H9 (cell line): Measurements from ENCODE around the gene RBP4. TPM values are rescaled to one million over a fixed set of nuclear protein-coding genes. Genes with fewer than 3 reads are reported as not detected.

Source experiments
- DNase-seq: peaks from one replicate; pipeline ENCODE4 v3.0.0-alpha.2; 2017
- H2AFZ ChIP-seq: one replicate; pipeline ENCODE4 v1.6.1; 2013; ENCODE audit warnings: mild to moderate bottlenecking, low read length, control low read depth, moderate library complexity
- H2AK5ac ChIP-seq: 2 replicates; pipeline ENCODE4 v1.6.1; 2013; ENCODE audit warnings: low read length, control low read depth, mixed read lengths; ENCODE audit not compliant: insufficient read length
- H2BK120ac ChIP-seq: one replicate; pipeline ENCODE4 v1.6.1; 2013; ENCODE audit warnings: low read depth, mild to moderate bottlenecking, low read length, control low read depth, inconsistent platforms; ENCODE audit not compliant: poor library complexity, severe bottlenecking
- H2BK12ac ChIP-seq: 2 replicates; pipeline ENCODE4 v1.6.1; 2013; ENCODE audit warnings: low read length, control low read depth, mixed read lengths, low read depth; ENCODE audit not compliant: insufficient read length
- H2BK15ac ChIP-seq: 2 replicates; pipeline ENCODE4 v1.6.1; 2013; ENCODE audit warnings: low read depth, low read length, control low read depth
- H2BK20ac ChIP-seq: one replicate; pipeline ENCODE4 v1.6.1; 2013; ENCODE audit warnings: low read depth, mild to moderate bottlenecking, low read length, control low read depth, inconsistent platforms; ENCODE audit not compliant: poor library complexity, severe bottlenecking
- H2BK5ac ChIP-seq: 2 replicates; pipeline ENCODE4 v1.6.1; 2013; ENCODE audit warnings: low read length, control low read depth, mixed read lengths; ENCODE audit not compliant: insufficient read length
- H3K14ac ChIP-seq: 2 replicates; pipeline ENCODE4 v1.6.1; 2013; ENCODE audit warnings: low read length, control low read depth; ENCODE audit not compliant: insufficient read depth
- H3K18ac ChIP-seq: 2 replicates; pipeline ENCODE4 v1.6.1; 2013; ENCODE audit warnings: low read depth, mild to moderate bottlenecking, mixed read lengths, low read length, control low read depth; ENCODE audit not compliant: insufficient read length
- H3K23ac ChIP-seq: 2 replicates; pipeline ENCODE4 v1.6.1; 2013; ENCODE audit warnings: low read length, control low read depth, mixed read lengths, low read depth; ENCODE audit not compliant: insufficient read length
- H3K23me2 ChIP-seq: 2 replicates; pipeline ENCODE4 v1.6.1; 2013; ENCODE audit warnings: low read depth, mild to moderate bottlenecking, mixed read lengths, low read length, control low read depth; ENCODE audit not compliant: insufficient read length, poor library complexity, severe bottlenecking
- H3K27ac ChIP-seq: 2 replicates; pipeline ENCODE4 v1.5.1; 2013; ENCODE audit warnings: low read length, control low read depth, mixed read lengths, low read depth; ENCODE audit not compliant: insufficient read length
- H3K27me3 ChIP-seq: 2 replicates; pipeline ENCODE4 v1.6.1; 2013; ENCODE audit warnings: low read length, control low read depth, inconsistent platforms; ENCODE audit not compliant: insufficient read depth
- H3K4ac ChIP-seq: 2 replicates; pipeline ENCODE4 v1.6.1; 2013; ENCODE audit warnings: low read depth, mild to moderate bottlenecking, control low read depth, inconsistent platforms, low read length, moderate library complexity
- H3K4me1 ChIP-seq: 2 replicates; pipeline ENCODE4 v1.6.1; 2013; ENCODE audit warnings: low read length, control low read depth, inconsistent platforms; ENCODE audit not compliant: insufficient read depth
- H3K4me2 ChIP-seq: 2 replicates; pipeline ENCODE4 v1.6.1; 2013; ENCODE audit warnings: low read length, control low read depth, mixed read lengths; ENCODE audit not compliant: insufficient read length, insufficient read depth
- H3K56ac ChIP-seq: 2 replicates; pipeline ENCODE4 v1.6.1; 2013; ENCODE audit warnings: low read depth, mild to moderate bottlenecking, mixed read lengths, low read length, control low read depth; ENCODE audit not compliant: insufficient read length
- H3K79me1 ChIP-seq: 2 replicates; pipeline ENCODE4 v1.6.1; 2013; ENCODE audit warnings: low read depth, mild to moderate bottlenecking, moderate library complexity, low read length, control low read depth, inconsistent platforms; ENCODE audit not compliant: insufficient read depth, poor library complexity, severe bottlenecking
- H3K79me2 ChIP-seq: 2 replicates; pipeline ENCODE4 v1.6.1; 2013; ENCODE audit warnings: low read length, control low read depth, inconsistent platforms; ENCODE audit not compliant: insufficient read depth
- H3K9ac ChIP-seq: 2 replicates; pipeline ENCODE4 v1.6.1; 2013; ENCODE audit warnings: low read length, control low read depth, mixed read lengths; ENCODE audit not compliant: insufficient read length; ENCODE audit errors: extremely low read depth
- H3K9me3 ChIP-seq: one replicate; pipeline ENCODE4 v1.6.1; 2013; ENCODE audit warnings: low read depth, low read length, inconsistent platforms; ENCODE audit not compliant: control insufficient read depth
- H3T11ph ChIP-seq: one replicate; pipeline ENCODE4 v1.6.1; 2013; ENCODE audit warnings: mild to moderate bottlenecking, low read length, control low read depth, inconsistent platforms
- H4K20me1 ChIP-seq: one replicate; pipeline ENCODE4 v1.6.1; 2013; ENCODE audit not compliant: control insufficient read depth, insufficient read length, insufficient read depth
- H4K5ac ChIP-seq: 2 replicates; pipeline ENCODE4 v1.6.1; 2013; ENCODE audit warnings: low read depth, mild to moderate bottlenecking, mixed read lengths, low read length, control low read depth; ENCODE audit not compliant: insufficient read length
- H4K8ac ChIP-seq: replicated peaks from 2 replicates; pipeline ENCODE4 v1.6.1; 2013; ENCODE audit warnings: low read length, control low read depth, mixed read lengths, low read depth; ENCODE audit not compliant: insufficient read length
- H4K91ac ChIP-seq: 2 replicates; pipeline ENCODE4 v1.6.1; 2013; ENCODE audit warnings: low read depth, mild to moderate bottlenecking, moderate library complexity, mixed read lengths, low read length, control low read depth; ENCODE audit not compliant: insufficient read length
- H3K27ac Mint-ChIP-seq, 3 experiments: 2 replicates in 2 of 3; 3 replicates in 1 of 3; pipeline ENCODE4 v1.8.0; 2020 to 2021; ENCODE audit warnings: mixed read lengths in 3 of 3, mild to moderate bottlenecking in 1 of 3, moderate library complexity in 1 of 3
- H3K27me3 Mint-ChIP-seq: 2 replicates; pipeline ENCODE4 v1.8.0; 2021; ENCODE audit warnings: low read depth, mild to moderate bottlenecking, moderate library complexity, mixed read lengths
- H3K36me3 Mint-ChIP-seq, 3 experiments: 2 replicates in 2 of 3; 3 replicates in 1 of 3; pipeline ENCODE4 v1.8.0; 2020 to 2021; ENCODE audit warnings: low read depth in 3 of 3, mixed read lengths in 3 of 3; ENCODE audit not compliant: insufficient read depth in 1 of 3
- H3K4me1 Mint-ChIP-seq, 2 experiments: 2 replicates each; pipeline ENCODE4 v1.8.0; 2020; ENCODE audit warnings: mixed read lengths in 2 of 2
- H3K4me3 Mint-ChIP-seq, 2 experiments: 2 replicates in 1 of 2; 3 replicates in 1 of 2; pipeline ENCODE4 v1.8.0; 2020 to 2021; ENCODE audit warnings: mild to moderate bottlenecking in 2 of 2, mixed read lengths in 2 of 2, moderate library complexity in 1 of 2
- H3K9me3 Mint-ChIP-seq, 2 experiments: 2 replicates in 1 of 2; 3 replicates in 1 of 2; pipeline ENCODE4 v1.8.0; 2020; ENCODE audit warnings: mild to moderate bottlenecking in 2 of 2, mixed read lengths in 2 of 2, moderate library complexity in 1 of 2
- CTCF ChIP-seq: fragments of 200-600 bp; sonication (generic); conservative IDR thresholded peaks from 3 replicates; pipeline ENCODE4 v1.8.0; 2021; ENCODE audit warnings: antibody characterized with exemption, mild to moderate bottlenecking
- WGBS: extraction: QIAGEN DNeasy Blood & Tissue Kit; methylation state at CpG from one replicate; pipeline ENCODE4 v1.1.7; 2013; ENCODE audit warnings: missing lambda C conversion rate, low lambda C conversion rate, mixed read lengths; ENCODE audit not compliant: insufficient read length; ENCODE audit errors: extremely low coverage; 5-methylcytosine and 5-hydroxymethylcytosine counted together
- total RNA-seq: library from RNA; stranded (reverse); gene quantifications from 2 replicates; pipeline ENCODE4 v1.2.1, GENCODE V29; 2021

RBP4 gene
- total RNA-seq, 1 experiment from 2014 or later = not detected

DNA sequence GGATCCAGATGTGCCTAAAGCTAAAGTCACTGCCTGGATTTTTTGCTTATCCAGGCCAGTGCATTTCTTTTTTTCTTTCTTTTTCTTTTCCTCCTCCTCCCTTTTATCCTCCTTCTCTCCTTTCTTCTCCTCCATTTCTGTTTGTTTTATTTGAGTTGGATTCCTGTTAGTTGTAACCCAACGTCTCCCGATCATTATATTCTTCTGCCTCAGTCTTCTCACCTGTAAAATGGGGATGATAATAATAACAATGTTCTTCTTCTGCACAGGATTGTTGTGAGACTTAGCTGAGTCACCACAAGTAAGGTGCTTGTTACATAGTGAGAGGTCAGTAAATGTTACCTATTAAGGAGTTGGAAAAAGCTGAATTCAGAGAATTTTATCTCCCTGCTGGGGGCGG is 48.3 kb downstream of the RBP4 start:
- H3K9ac ChIP-seq = no peak overlapping the region
- no peak overlapping the region for H3T11ph ChIP-seq
- H2BK120ac ChIP-seq = no peak overlapping the region
- H3K9me3 ChIP-seq = no peaks in the 10 kb centered on the region
- no peaks in the 10 kb centered on the region for H3K36me3 Mint-ChIP-seq
- H3K27me3 ChIP-seq = no peaks in the 10 kb centered on the region
- H3K4me2 ChIP-seq = no peak overlapping the region
- H3K27ac Mint-ChIP-seq = no peak overlapping the region
- no peaks in the 10 kb centered on the region for H3K79me2 ChIP-seq
- no peak overlapping the region for H3K18ac ChIP-seq
- H2BK12ac ChIP-seq = no peak overlapping the region
- H3K23ac ChIP-seq = no peak overlapping the region
- H2AK5ac ChIP-seq = no peak overlapping the region
- H3K14ac ChIP-seq = no peak overlapping the region
- H3K4me1 ChIP-seq = peaks cover 2% of the 10 kb centered on the region; the same call in 1 of the 2 replicates
- H2BK20ac ChIP-seq = no peak overlapping the region
- no peak overlapping the region for H3K4ac ChIP-seq
- no peak overlapping the region for H3K56ac ChIP-seq
- no peak overlapping the region for H2AFZ ChIP-seq
- no peak for DNase-seq
- no peak overlapping the region for H3K27ac ChIP-seq
- H3K9me3 Mint-ChIP-seq = no peaks in the 10 kb centered on the region; a peak in 1 of 5 replicates
- no CpG with 5 or more reads among the region's 3 CpGs for WGBS
- H3K4me1 Mint-ChIP-seq = peaks cover 8 to 12% of the 10 kb centered on the region in 2 experiments
- H4K8ac ChIP-seq = no peak overlapping the region
- H3K23me2 ChIP-seq = no peaks in the 10 kb centered on the region
- H3K79me1 ChIP-seq = no peaks in the 10 kb centered on the region
- no peak for TF ChIP-seq CTCF
- H2BK15ac ChIP-seq = no peak overlapping the region
- no peak overlapping the region for H4K91ac ChIP-seq
- H3K4me3 Mint-ChIP-seq = no peak overlapping the region
- no peak overlapping the region for H4K5ac ChIP-seq
- H2BK5ac ChIP-seq = no peak overlapping the region
- no peaks in the 10 kb centered on the region for H4K20me1 ChIP-seq
- peaks cover 8% of the 10 kb centered on the region for H3K27me3 Mint-ChIP-seq
